K562 (cell line): ENCODE measurements around the gene ZNF24. TPM values are rescaled to one million over a fixed set of nuclear protein-coding genes. Genes with fewer than 3 reads are reported as not detected.

Experiments
- ADNP ChIP-seq: fragments of 200-800 bp; sonication (Bioruptor generic); IDR thresholded peaks from 2 replicates; pipeline ENCODE4 v1.6.1; 2016; ENCODE audit warnings: missing genetic modification characterization, missing compliant biosample characterization
- ARID2 ChIP-seq: fragments of 450-650 bp; IDR thresholded peaks from 2 replicates; pipeline ENCODE4 v1.6.1; 2017; ENCODE audit warnings: antibody characterized with exemption, mild to moderate bottlenecking
- BCOR ChIP-seq: fragments of 450-650 bp; IDR thresholded peaks from 2 replicates; pipeline ENCODE4 v1.6.1; 2016
- BMI1 ChIP-seq: fragments of 150-350 bp; IDR thresholded peaks from 2 replicates; pipeline ENCODE4 v1.6.1; 2014; ENCODE audit warnings: low read length
- CBX2 ChIP-seq: fragments of 200-600 bp; sonication (generic); IDR thresholded peaks from one replicate; pipeline ENCODE4 v1.6.1; 2012; ENCODE audit warnings: mild to moderate bottlenecking, low read length, inconsistent platforms; ENCODE audit not compliant: insufficient read depth, poor library complexity, severe bottlenecking
- CHD4 ChIP-seq: fragments of 200-600 bp; sonication (generic); IDR thresholded peaks from 3 replicates; pipeline ENCODE4 v1.6.1; 2012; ENCODE audit warnings: low read depth, mild to moderate bottlenecking, mixed read lengths, low read length, inconsistent platforms; ENCODE audit not compliant: insufficient read depth, insufficient replicate concordance, poor library complexity, severe bottlenecking
- JUND ChIP-seq, 2 experiments: IDR thresholded peaks; 2 replicates in 1 of 2; 3 replicates in 1 of 2; pipeline ENCODE4 v1.6.1; 2011; ENCODE audit warnings: borderline replicate concordance in 2 of 2, low read depth in 2 of 2, low read length in 2 of 2, improper control_type of control experiment in 1 of 2, missing biosample characterization in 1 of 2, missing genetic modification characterization in 1 of 2, missing genetic modification reagents in 1 of 2
- KDM1A ChIP-seq, 2 experiments: fragments of 450-650 bp; IDR thresholded peaks; 2 replicates each; pipeline ENCODE4 v1.6.1; 2016; ENCODE audit warnings: mild to moderate bottlenecking in 2 of 2
- KHSRP ChIP-seq: fragments of 450-650 bp; IDR thresholded peaks from 2 replicates; pipeline ENCODE4 v1.6.1; 2017
- NR2F6 ChIP-seq: fragments of 450-650 bp; formaldehyde crosslinking; IDR thresholded peaks from 2 replicates; pipeline ENCODE4 v1.4.0; 2020; ENCODE audit warnings: mild to moderate bottlenecking
- PCBP2 ChIP-seq: fragments of 200-400 bp; formaldehyde crosslinking; IDR thresholded peaks from 2 replicates; pipeline ENCODE4 v1.6.1; 2018; ENCODE audit warnings: low read length, low read depth, mild to moderate bottlenecking, moderate library complexity; ENCODE audit not compliant: poor library complexity, severe bottlenecking
- PHF20 ChIP-seq: fragments of 450-650 bp; IDR thresholded peaks from 2 replicates; pipeline ENCODE4 v1.6.1; 2018; ENCODE audit not compliant: partially characterized antibody
- PURB ChIP-seq: sonication (generic); formaldehyde crosslinking; IDR thresholded peaks from 2 replicates; pipeline ENCODE4 v1.9.0; 2021; ENCODE audit warnings: low read depth, mild to moderate bottlenecking, missing genetic modification reagents
- RBM22 ChIP-seq: fragments of 200-400 bp; formaldehyde crosslinking; IDR thresholded peaks from 2 replicates; pipeline ENCODE4 v1.6.1; 2018; ENCODE audit warnings: low read length, low read depth; ENCODE audit not compliant: poor library complexity, severe bottlenecking
- RBM39 ChIP-seq: fragments of 200-400 bp; formaldehyde crosslinking; optimal IDR thresholded peaks from 2 replicates; pipeline ENCODE3; 2018; ENCODE audit warnings: low read depth, low read length
- ZKSCAN1 ChIP-seq: fragments of 150-350 bp; IDR thresholded peaks from 2 replicates; pipeline ENCODE4 v1.6.1; 2016; ENCODE audit warnings: low read depth, low read length
- ZNF316 ChIP-seq: fragments of 450-650 bp; IDR thresholded peaks from 2 replicates; pipeline ENCODE4 v1.6.1; 2016
- polyA plus RNA-seq, 8 experiments: library from polyadenylated mRNA; depleted of rRNA in 4 of 8; stranded (reverse) in 5 of 8; unstranded in 3 of 8; fragments of >200 nt; fragmentation: Nextera tagmentation in 2 of 8; fragmentation: Illumina TruSeq in 1 of 8; extraction: Ambion mirVana in 2 of 8; extraction: Trizol in 1 of 8; gene quantifications; 2 replicates each; pipeline versions ENCODE4 v1.2.1 to v1.2.3, GENCODE V29; 2011 to 2014; ENCODE audit warnings: inconsistent platforms in 1 of 8, missing spikeins in 1 of 8
- total RNA-seq, 7 experiments: library from RNA; depleted of rRNA in 6 of 7; stranded (reverse); fragments of >200 nt in 6 of 7; fragmentation: Illumina TruSeq in 2 of 7; extraction: Trizol in 2 of 7; gene quantifications; 2 replicates each; pipeline versions ENCODE4 v1.2.1 to v1.2.3, GENCODE V29; 2011 to 2021; ENCODE audit warnings: low replicate concordance in 1 of 7
- TF ChIP-seq, protein P1 (sequence below), 2 experiments: IDR thresholded peaks; 2 replicates each; pipeline ENCODE4 v1.6.1; 2011; ENCODE audit warnings: borderline replicate concordance in 1 of 2, control low read depth in 1 of 2, low read depth in 1 of 2, low read length in 1 of 2, mild to moderate bottlenecking in 1 of 2, mixed read lengths in 1 of 2, moderate library complexity in 1 of 2; ENCODE audit not compliant: insufficient read depth in 1 of 2, insufficient read length in 1 of 2, poor library complexity in 1 of 2, severe bottlenecking in 1 of 2; ENCODE audit errors: extremely low read depth in 1 of 2
- TF ChIP-seq, protein P2 (sequence below), 2 experiments: fragments of 250-450 bp in 1 of 2; fragments of 450-650 bp in 1 of 2; sonication (Bioruptor Pico) in 1 of 2; IDR thresholded peaks; 2 replicates each; pipeline versions ENCODE4 v1.6.1 to v1.8.0; 2016 to 2021; ENCODE audit warnings: mild to moderate bottlenecking in 2 of 2, moderate library complexity in 2 of 2, missing compliant biosample characterization in 1 of 2, missing genetic modification characterization in 1 of 2
- TF ChIP-seq, protein P3 (sequence below): fragments of 450-650 bp; conservative IDR thresholded peaks from 2 replicates; pipeline ENCODE4 v1.6.1; 2016; ENCODE audit warnings: missing genetic modification characterization, low read depth, mild to moderate bottlenecking, control low read depth, missing compliant biosample characterization
- TF ChIP-seq, protein P4 (sequence below): fragments of 450-650 bp; IDR thresholded peaks from 2 replicates; pipeline ENCODE4 v1.7.1; 2018; ENCODE audit warnings: mild to moderate bottlenecking, low read depth; ENCODE audit not compliant: partially characterized antibody

The ZNF24 gene
- total and polyA plus RNA-seq, 9 of the 15 experiments (the other 6 are each of a cell fraction or from before 2014, with no cell fraction given): 35.7 to 72.8 (median 54.1) TPM

DNA sequence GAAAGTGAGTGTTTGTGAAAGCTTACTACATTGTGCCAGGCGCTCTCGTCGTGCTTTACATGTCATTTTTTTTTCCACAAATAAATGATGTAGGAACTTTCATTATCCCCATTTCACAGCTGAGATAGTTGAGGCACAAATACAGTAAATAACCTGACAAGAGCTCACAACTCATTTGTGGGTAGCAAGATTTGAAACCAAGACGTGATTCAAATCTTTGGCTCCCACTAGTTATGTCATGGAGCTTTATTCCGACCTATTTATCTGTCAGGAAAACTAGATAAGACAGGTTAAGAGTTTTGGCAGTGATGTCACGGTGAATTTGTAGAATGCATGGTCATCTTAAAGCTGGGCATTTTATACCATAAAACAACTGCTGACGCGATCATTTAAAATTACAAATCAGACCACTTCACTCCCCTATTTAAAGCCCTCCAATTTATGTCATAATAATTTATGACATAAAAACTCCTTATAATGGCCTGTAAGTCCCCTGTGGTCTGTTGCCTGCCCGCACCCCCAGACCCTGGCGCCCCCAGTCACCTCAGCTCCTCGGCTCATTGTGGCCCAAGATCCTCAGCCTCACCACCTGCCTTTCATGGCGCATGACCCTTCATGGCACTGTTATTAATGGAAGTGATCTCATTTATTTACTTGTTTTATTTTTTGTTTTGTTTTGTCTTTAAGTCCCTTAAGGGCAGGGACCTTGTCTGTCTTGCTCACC is 678 bp upstream of the ZNF24 start (continued):
- TF ChIP-seq ADNP (tag) (peak; percentile 70; the same call in 1 of the 2 replicates), NR2F6 (no peak), CHD4 (peak; percentile 68), RBM39 (no peak), ZNF316 (peak; percentile 96), JUND (IDR thresholded peaks at IDR 0.05; ENCODE audit: borderline replicate concordance, low read depth, low read length) (no peak), JUND (tag; IDR thresholded peaks at IDR 0.05; ENCODE audit: borderline replicate concordance, low read depth, low read length) (no peak), PURB (CRISPR knock-in tag) (no peak), PCBP2 (no peak), ZKSCAN1 (no peak), KHSRP (no peak), ARID2 (no peak), CBX2 (no peak), BMI1 (no peak), BCOR (peak; percentile 82; the same call in 1 of the 2 replicates), KDM1A (IDR thresholded peaks at IDR 0.05) (peak; percentile 68 to 73), RBM22 (no peak), PHF20 (no peak)
- TF ChIP-seq, protein P1, sequence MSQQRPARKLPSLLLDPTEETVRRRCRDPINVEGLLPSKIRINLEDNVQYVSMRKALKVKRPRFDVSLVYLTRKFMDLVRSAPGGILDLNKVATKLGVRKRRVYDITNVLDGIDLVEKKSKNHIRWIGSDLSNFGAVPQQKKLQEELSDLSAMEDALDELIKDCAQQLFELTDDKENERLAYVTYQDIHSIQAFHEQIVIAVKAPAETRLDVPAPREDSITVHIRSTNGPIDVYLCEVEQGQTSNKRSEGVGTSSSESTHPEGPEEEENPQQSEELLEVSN (IDR thresholded peaks at IDR 0.05; ENCODE audit: borderline replicate concordance in 1 of 2, extremely low read depth in 1 of 2, insufficient read depth in 1 of 2, insufficient read length in 1 of 2, low read depth in 1 of 2, low read length in 1 of 2, poor library complexity in 1 of 2, severe bottlenecking in 1 of 2): no peak
- TF ChIP-seq, protein P2, sequence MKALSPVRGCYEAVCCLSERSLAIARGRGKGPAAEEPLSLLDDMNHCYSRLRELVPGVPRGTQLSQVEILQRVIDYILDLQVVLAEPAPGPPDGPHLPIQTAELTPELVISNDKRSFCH (CRISPR knock-in tag; IDR thresholded peaks at IDR 0.05): no peak
- TF ChIP-seq, protein P2 (tag; IDR thresholded peaks at IDR 0.05): no peak
- TF ChIP-seq, protein P3, sequence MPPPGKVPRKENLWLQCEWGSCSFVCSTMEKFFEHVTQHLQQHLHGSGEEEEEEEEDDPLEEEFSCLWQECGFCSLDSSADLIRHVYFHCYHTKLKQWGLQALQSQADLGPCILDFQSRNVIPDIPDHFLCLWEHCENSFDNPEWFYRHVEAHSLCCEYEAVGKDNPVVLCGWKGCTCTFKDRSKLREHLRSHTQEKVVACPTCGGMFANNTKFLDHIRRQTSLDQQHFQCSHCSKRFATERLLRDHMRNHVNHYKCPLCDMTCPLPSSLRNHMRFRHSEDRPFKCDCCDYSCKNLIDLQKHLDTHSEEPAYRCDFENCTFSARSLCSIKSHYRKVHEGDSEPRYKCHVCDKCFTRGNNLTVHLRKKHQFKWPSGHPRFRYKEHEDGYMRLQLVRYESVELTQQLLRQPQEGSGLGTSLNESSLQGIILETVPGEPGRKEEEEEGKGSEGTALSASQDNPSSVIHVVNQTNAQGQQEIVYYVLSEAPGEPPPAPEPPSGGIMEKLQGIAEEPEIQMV: no peak
- TF ChIP-seq, protein P4, sequence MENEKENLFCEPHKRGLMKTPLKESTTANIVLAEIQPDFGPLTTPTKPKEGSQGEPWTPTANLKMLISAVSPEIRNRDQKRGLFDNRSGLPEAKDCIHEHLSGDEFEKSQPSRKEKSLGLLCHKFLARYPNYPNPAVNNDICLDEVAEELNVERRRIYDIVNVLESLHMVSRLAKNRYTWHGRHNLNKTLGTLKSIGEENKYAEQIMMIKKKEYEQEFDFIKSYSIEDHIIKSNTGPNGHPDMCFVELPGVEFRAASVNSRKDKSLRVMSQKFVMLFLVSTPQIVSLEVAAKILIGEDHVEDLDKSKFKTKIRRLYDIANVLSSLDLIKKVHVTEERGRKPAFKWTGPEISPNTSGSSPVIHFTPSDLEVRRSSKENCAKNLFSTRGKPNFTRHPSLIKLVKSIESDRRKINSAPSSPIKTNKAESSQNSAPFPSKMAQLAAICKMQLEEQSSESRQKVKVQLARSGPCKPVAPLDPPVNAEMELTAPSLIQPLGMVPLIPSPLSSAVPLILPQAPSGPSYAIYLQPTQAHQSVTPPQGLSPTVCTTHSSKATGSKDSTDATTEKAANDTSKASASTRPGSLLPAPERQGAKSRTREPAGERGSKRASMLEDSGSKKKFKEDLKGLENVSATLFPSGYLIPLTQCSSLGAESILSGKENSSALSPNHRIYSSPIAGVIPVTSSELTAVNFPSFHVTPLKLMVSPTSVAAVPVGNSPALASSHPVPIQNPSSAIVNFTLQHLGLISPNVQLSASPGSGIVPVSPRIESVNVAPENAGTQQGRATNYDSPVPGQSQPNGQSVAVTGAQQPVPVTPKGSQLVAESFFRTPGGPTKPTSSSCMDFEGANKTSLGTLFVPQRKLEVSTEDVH: no peak
